HG03196 (cell line): ENCODE results near the gene FLYWCH2.

Experiments used
- ATAC-seq: cut with Tn5 transposase; IDR thresholded peaks from one replicate; pipeline ENCODE4 v1.9.1; 2021; ENCODE audit not compliant: unreplicated experiment

Gene FLYWCH2

DNA sequence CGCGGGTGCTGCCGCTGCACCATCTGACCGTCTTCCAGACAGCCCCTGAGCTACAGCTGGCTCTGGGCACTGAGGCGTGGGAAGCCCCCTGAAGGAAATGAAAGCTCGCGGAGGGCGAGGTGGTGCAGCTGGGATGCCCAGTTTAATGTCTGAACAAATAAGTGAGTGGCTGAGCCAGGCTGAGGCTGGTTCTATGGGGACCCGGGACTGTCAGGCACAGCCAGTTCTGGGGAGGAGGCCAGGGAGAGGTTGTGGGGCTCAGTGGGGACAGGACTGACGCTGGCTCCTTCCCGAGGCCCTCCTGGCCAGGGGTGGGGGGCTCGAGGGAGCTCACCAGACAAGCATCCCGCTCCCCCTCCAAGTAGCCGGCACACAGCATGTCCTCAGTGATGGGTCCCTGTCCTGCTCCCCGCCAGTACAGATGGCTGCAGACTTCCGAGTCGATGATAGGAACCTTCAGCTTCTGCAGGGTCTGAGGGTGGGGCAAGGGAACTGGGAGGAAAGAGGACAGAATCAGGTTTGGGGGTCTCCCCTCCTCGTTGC is 29.4 kb upstream of the FLYWCH2 start:
- ATAC-seq: no peak

DNA sequence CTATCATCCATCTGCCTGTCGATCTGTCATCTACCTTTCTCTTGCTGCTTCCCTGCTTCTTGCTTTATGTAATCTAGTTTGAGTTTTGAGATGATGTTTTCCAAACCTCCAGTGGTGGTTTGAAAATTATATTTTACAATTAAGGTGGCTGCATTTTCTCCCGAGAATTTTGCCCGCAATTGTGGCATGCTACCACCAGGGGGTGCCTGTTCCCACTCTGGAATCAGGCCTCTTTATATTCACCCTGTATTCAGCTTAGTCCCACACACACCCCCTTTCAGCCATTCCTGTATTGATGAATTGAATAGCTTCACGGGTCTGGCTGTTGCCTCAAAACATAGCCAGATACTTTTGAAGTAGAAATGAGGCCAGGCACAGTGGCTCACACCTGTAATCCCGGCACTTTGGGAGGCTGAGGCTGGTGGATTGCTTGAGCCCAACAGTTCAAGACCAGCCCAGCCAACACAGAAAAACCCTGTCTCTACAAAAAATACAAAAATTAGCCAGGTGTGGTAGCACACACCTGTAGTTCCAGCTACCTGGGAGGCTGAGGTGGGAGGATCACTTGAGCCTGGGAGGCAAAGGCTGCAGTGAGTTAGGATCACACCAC is 28.2 kb upstream of the FLYWCH2 start:
- ATAC-seq: no peak

- ATAC-seq: no peak
These were observed 27.5 kb upstream of the FLYWCH2 start for GRCh38 chr16:2855536-2855935.

GRCh38 chr16:2856061-2856670 is 26.8 kb upstream of the FLYWCH2 start:
- no peak for ATAC-seq

DNA sequence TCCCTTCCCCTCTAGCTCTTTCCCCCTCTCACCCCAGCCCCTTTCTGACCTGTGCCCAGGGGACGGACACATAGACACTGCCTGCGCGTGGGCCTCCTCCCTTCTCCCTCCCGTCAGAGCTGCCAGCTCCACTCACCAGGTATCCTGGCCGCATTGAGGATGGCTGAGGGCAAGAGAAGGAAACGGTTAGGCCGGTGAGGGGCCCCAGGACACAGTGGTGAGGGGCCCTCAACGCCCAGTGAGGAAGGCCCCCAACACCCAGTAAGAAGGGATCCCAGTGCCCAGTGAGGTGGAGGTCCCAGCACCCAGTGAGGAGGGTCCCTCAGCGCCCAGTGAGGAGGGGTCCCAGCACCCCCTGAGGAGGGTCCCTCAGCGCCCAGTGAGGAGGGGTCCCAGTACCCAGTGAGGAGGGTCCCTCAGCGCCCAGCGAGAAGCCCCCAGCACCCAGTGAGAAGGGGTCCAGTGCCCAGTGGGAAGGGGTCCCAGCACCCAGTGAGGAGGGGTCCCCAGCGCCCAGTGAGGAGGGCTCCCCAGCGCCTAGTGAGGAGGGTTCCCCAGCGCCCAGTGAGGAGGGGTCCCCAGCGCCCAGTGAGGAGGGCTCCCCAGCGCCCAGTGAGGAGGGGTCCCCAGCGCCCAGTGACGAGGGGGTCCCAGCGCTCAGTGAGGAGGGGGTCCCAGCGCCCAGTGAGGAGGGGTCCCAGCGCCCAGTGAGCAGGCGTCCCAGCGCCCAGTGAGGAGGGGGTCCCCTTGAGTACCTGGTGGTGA is 26.1 kb upstream of the FLYWCH2 start:
- no peak for ATAC-seq

GRCh38 chr16:2857451-2858244 is 25.4 kb upstream of the FLYWCH2 start, which contains the start of gene PRSS22:
Gene PRSS22 (minus strand): TSS chr16:2858170. CDS start chr16:2858104, 66 bp downstream.
- no peak for ATAC-seq

DNA sequence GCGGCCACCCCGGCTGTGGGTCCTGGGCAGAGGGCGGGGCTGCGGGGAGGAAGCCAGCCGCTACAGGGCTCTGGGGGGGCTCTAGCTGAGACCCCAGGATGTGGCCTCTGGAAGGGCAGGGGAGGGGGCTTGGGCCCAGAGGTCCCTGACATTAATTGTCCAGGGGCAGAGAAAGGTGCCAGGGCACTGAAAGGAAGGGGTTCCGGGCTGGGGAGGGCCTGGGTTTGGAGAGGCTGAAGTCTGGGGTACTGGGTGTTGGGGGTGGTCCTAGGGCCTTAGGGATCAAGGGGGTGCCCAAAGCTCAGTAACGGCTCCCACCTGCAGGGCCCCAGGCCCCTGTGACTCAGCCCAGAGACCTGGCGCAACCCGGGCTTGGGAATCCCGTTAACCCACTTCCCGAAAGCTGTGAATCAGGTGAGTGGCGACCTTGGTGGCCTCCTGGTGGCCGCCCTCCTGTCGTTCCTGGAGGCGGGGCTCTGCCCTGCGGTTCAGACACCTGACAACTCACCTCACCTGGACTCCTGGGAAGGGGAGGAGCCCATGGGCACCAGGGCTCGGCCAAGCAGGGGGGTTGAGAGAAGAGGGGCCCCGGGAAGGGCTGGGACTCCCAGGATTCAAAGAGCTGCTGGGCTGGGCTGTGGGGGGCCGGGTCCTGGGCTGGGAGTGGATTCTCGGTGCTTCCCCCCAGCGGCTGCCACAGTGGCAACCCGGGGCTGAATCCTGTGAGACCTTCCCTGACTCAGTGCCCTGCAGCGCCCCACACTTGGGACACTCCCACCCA is 24.6 kb upstream of the FLYWCH2 start:
- ATAC-seq: no peak

GRCh38 chr16:2859686-2860265 is 23.2 kb upstream of the FLYWCH2 start:
- ATAC-seq: no peak

GRCh38 chr16:2860826-2861567 is 22.0 kb upstream of the FLYWCH2 start:
- no peak for ATAC-seq

- no peak for ATAC-seq
These were observed 17.4 kb upstream of the FLYWCH2 start for GRCh38 chr16:2865651-2866050.

DNA sequence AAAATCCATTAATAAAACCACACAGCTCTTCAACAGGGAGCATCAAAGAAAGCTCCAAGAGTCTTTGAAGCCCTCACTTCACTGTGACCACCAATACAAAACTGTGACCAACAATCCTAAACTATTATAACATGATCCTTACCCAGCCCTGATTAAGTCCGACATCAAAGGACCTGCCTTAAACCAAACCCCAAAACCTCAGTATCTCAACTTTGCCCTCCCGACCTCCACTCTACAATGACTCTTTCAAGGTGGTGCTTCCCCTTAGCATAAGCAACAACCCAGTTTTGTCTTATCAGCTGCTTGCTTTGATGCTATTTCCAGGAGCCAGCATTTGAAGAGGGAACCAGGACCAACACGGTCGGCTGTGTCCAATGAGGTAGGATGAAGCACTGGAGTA is 16.6 kb upstream of the FLYWCH2 start:
- ATAC-seq: no peak

- ATAC-seq: no peak
These were observed 15.4 kb upstream of the FLYWCH2 start for GRCh38 chr16:2867661-2867986.

DNA sequence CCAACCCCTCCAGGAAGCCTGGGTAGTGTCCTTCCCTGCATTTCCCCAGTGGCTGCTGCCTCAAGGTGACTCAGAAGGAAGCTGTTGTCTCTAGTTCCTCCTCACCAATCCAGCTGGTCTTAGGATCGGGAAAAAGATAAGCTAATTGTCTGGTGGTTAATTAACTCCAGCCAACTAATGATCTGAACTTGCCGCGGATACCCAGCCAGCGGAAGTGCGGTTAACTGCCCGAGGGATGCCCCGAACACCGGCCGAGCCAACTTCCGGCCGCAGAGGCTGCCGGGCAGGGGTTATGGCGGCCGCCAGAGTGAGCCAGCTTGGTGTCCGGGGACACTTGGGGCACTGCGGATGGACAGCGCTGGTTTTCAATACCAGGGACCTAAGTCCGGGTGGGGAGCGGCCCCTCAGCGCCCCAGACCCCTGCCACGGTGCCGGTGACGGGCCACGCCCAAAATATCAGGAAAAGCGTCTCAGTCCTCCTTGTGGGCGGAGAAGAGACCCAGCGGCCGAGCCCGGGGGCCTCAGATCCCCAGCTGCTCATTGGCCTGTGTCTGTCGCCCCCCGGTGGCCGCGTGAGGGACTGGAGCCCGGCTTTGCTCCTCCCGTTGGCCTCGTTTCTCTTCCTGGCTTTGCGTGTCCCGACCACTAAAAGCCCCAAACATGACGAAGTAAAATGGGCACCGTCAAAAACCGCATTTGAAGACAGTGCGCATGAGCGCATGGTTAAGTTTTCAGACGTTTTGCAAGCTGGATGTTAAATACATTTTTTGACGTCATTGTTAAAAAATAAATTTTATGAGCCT is 14.8 kb upstream of the FLYWCH2 start:
- ATAC-seq: peak; percentile 90

DNA sequence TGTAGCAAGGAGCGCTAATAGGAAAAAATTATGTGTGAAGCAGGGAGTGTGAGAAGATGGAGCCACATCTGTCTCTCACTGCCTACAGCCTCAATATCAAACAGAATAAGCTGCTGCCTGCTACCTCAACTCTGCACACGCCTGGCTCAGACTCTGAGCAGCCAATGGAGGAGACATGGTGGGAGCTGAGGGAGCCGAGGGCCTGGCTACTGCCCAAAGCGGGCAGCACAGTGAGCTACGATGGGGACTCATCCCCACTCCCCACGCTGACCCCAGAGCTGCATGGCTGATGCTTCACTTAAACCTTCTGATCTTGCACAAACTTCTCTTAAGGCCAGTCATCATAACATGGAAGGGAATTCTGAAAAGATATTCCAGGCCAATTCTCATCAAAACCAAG is 11.1 kb upstream of the FLYWCH2 start:
- no peak for ATAC-seq

- ATAC-seq: no peak
These were observed 8.7 kb upstream of the FLYWCH2 start for GRCh38 chr16:2874032-2874911.

GRCh38 chr16:2874912-2875362 is 8.1 kb upstream of the FLYWCH2 start:
- ATAC-seq: peak; percentile 67

GRCh38 chr16:2879854-2880508 is 3.0 kb upstream of the FLYWCH2 start:
- ATAC-seq: no peak
